ENCODE measurements around the gene SF3B2.
A peak's percentile ranks its signal among the peaks of the same experiment; 100 is the strongest.
"Not testable (repeated sequence)": the region's sequence is repeated elsewhere in the genome, so short reads cannot be mapped to it uniquely, and the experiment has no call there.

SF3B2 gene

DNA sequence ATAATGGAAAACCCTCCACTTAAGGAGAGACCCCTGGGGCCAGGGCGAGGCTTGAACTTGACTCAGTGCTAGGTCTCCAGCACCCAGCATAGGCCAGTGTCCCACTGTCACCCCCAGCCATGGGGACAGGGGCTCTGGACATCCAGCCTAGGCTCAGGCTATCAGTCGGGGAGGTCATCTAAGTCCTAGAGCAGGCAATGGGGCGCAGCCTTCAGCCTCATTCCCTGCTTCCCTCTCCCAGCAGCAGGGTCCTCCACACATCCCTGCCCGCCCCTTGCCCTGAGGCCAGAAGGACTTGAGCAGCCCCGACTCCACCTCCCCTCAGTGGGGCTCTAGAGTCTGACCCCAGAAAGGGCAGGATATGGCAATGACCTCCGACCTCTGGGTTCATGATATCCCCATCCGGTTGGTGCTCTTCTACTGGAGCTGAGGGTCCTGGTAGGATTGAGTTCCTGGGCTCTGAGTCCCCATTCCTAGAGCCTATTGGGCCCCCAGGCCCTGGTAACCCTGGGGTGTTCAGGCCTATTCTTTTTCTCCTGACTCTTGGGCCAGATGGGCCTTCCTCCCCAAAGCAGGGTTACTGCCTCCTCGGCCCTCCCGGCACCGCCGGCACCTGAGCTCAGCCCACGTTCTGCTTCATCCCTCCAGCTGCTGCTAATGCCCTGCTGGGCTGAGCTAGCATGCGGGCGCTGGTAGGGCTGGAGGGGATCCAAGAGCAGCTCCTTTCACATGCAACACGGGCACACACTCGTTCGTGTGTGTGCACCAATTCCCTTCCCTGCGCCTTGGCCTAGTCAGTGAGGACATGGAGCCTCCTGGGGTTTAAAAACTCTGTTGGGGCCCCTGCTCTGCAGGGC is 36.0 kb upstream of the SF3B2 start:
- DNase-seq (ENCODE audit: low spot score), result no peak

DNA sequence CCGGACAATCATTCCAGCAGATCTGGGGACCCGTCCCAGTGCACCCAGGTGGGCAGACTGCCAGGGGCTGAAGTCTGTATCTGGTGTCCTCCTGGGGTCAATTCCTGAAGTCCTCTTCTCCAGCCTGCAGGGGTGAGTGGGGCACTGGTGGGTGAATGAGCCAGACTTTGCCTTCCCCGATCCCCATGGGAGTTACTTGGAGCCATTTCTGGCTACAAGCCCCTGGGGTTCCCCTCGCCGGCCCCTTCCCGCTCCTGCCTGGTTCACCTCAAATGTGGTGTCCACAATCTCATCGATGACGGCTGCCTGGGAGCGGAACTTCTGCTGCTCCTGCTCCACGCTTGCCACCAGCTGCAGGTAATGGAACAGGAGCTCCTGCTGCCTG is 35.4 kb upstream of the SF3B2 start:
- no peak for DNase-seq (ENCODE audit: low spot score)

DNA sequence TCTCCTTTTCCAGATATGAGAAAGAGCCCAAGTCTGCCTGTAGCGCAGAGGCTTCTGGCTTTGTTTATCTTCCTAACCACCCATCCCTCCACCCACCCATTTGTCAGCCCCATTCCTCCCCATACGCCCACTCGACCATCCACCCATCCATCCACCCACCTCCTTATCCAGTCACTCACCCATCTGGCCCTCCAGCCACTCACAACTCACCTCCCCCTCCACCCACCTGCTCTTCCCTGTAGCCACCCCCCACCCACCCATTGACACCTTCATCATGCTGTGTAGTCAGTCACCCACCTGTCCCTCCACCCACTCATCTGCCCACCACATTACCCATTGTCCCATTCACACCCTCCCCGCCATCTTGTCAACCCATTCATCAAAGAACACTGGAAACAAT is 34.8 kb upstream of the SF3B2 start:
- DNase-seq (ENCODE audit: low spot score), result no peak

DNA sequence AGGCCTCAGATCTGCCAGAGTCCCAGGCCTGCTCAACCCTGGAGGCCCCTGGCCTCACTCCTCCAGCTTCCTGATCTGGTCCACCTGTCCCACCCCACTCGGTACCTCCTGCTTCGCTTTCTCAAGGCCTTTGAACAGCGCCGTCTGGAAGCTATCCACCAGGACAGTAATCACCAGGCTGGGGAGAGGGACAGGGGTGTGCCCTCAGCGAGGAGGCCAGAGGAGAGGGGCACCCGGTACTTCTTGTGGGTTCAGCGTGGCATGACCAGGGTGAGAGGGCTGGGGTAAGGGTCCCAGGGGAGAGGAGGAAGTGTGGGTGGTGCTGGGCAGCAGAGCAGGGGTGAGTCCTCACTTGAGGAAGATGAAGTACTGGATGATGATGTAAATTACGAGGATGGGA is 32.0 kb upstream of the SF3B2 start:
- no peak for DNase-seq (ENCODE audit: low spot score)

DNA sequence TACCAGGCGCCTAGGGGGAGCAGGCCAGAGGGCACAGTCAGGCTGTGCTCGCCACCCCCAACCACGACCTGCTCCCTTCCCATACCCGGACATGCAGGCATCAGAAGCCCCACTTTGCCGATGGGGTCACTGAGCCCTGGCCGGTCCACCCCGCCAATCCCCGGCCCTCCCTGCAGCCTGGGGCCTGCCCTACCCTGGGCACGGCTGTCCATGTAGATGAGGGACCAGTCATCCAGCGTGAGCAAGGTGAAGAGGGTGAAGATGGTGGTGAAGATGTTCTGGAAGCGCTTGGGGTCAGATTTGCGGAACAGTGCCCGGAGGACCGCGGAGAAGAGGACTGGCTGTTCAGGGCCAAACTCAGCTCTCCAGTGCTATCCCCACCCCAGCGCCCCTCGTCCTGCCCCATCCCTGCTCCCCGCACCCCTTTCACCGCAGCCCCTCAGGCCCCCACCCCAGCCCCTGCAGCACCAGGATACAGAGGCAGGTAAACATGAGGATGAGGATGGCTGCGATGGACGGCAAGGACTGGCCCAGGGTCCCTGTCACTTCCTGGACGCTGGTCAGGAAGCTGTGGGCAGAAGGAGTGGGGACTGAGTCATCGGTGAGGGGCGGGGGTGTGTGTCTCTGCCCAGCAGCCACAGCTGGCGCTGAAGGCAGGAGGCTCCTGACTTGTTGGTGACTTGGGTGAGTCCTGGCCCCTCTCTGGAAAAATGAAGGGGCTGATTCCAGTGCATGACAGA is 31.4 kb upstream of the SF3B2 start:
- DNase-seq (ENCODE audit: low spot score), result no peak

DNA sequence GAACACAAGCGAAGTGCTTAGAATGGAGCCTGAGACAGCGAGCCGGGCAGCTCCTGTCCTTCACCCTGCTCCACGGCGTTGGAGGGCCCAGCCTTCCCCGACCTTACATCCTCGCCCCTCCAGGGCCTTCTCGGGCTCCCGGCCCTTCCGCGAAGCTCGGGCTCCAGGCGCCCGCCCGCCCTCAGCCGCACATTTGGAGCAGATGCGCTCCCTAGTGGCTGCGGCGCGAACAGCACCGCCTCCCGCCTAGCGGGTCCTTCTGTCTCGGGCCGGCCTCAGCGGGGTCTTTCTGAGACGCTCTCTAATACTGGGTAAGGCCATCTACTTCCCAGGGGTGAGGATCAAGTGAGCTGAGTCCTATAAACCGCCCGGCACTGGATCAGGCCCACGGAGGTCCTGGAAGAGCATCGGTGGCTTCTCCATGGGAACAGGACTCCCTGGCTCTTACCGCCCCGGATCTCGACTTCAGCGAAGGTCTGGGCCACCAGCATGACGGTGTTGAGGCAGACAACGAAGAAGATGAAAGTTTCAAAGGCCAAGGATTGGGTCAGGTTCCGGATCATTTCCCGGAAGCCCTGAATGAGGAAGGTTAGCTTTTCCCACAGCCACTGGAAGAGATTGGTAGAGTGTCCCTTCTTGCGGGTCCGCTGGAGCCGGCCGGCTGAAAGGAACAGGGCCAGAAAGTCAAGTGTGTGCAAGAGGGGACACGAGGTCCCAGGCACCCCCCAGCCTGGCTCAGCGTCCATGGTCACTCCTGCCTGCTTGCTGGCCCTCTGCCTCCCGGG is 29.6 kb upstream of the SF3B2 start:
- DNase-seq (ENCODE audit: low spot score), result peak; percentile 80

DNA sequence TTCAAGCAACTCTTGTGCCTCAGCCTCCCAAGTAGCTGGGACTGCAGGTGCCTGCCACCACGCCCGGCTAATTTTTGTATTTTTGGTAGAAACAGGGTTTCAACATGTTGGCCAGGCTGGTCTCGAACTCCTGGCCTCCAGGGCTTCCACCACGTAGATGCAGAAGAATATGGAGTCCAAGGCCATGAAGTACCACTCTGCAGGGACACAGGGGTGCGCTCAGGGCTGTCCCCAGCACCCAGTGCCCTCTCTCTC is 29.1 kb upstream of the SF3B2 start:
- DNase-seq (ENCODE audit: low spot score), result not testable (repeated sequence)

DNA sequence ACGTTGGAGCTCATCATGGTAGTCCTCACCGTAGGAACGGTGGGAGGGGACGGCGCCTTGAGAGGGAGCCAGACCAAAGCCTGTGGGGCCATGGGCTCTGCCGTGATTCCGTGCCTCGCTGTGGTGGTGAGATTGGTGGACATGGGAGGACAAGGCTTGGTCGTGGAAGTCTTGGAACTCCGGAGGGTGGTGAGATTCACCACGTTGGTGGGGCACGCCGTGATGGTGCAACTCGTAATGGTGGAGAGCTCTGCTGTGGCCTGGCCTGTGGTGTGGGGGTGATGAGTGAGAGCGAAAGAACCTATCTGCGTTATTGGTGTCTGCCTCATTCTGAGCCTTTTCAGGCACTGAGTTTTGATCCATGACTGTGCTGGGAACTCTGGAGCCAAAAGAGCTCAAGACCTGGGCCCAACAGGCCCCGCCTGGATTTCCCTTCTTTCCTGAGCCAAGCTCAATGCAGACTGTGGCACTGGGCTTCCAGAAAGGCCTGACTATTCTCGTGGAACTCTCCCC is 26.1 kb upstream of the SF3B2 start, which contains the start of gene CATSPER1:
TSS of gene CATSPER1 (minus strand) at position 463 of the 513 bp plus-strand sequence. CDS start at position 363, 100 bp downstream.
- no peak for DNase-seq (ENCODE audit: low spot score)

DNA sequence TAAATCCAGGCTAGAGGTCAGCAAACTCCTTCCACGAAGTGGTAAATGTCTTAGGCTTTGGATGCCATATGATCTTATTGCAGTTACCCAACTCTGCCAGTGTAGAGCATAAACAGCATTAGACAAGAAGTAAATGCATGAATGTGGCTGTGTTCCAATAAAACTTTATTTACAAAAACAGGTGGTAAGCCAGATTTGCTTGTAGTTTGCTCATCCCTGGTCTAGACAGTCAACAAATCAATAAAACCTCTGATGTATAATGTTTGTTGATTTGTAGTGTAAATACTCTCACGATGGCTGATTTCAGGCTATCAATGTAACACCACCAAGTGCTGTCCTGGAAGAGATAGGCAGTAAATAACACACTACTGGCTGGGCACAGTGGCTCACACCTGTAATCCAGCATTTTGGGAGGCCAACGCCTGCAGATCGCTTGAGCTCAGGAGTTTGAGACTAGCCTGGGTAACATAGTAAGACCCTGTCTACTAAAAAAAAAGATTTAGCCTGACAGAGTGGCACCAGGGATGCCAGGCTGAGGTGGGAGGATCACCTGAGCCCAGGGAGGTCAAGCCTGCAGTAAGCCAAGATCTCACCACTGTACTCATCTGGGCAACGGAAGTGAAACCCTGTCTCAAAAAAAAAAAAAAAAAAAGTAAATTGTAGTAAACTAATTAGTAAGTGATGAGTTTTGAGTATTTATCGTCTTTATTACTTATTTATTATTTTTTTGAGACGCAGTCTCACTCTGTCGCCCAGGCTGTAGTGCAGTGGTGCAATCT is 19.0 kb upstream of the SF3B2 start:
- no peak for DNase-seq (ENCODE audit: low spot score)

DNA sequence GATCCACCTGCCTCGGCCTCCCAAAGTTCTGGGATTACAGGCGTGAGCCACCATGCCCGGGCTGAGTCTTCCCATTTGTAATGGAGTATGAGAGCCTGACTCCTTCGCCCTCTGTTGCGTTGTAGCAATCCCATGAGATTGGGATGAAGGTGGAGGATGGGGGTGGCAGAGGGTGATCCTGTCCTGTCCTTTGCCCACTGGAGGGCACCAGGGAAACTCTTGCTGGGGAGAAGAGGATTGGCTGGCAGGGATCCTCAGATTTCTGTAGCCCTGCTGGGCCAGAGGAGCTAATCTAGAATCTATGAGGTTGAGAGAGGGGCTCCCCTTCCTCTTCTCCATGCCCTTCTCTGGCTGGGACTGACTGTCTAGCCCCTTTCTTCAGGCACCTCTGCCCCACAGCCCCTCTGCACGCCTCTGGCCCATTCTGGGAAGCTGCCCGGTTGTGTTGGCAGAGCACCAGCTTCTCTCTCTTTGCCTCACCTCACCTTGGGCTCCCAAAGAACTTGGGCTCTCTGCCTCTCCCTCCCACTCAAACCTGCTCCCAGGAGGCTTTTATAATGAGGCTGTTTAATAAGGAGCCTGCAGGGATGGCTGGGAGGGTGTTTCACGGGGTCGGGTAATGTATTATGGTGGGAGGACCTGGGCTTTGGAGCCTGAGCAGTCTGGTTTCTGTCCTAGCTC is 16.4 kb upstream of the SF3B2 start:
- DNase-seq (ENCODE audit: low spot score), result no peak

DNA sequence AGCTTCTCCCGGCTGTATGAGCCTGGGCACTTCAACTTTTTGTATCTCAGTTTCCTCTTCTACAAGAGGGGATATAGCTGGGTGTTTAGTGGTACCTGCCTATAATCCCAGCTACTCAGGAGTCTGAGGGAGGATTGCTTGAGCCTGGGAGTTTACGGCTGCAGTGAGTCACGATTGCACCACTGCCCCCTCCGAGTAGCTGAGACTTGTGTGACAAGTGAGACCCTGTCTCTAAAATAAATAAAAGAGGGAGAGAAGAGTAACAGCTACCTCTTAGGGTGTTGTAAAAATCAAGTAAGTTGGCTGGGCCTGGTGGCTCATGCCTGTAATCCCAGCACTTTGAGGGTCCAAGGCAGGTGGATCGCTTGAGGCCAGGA is 15.8 kb upstream of the SF3B2 start:
- no peak for DNase-seq (ENCODE audit: low spot score)

DNA sequence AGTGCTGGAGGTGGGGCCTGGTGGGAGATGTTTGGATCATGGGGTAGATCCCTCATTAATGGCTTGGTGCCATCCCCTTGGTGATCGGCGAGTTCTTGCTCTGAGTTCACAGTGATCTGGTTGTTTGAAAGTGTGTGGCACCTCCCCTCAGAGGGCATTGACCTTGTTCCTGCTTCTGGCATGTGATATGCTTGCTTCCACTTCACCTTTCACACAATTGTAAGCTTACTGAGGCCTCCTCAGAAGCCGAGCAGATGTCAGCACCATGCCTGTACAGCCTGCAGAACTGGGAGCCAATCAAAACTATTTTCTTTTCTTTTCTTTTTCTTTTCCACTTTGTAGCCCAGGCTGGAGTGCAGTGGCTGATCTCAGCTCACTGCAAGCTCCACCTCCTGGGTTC is 14.8 kb upstream of the SF3B2 start:
- DNase-seq (ENCODE audit: low spot score), result no peak

DNA sequence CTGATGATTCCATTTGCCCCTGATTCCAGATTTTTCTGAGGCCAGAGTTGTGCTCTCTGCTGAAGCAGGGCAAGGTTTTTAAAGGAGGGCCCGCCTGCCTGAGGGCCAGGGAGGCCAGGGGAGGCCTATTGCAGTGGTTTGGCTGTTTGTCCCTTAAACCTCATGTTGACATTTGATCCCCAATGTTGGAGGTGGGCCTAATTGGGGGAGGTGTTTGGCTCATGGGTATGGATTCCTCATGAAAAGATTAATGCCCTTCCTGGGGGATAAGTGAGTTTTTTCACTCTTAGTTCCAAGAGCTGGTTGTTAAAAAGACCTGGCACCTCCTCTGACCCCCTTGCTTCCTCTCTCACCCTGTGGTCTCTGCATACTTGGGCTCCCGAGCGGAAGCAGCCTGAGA is 12.4 kb upstream of the SF3B2 start:
- no peak for DNase-seq (ENCODE audit: low spot score)

DNA sequence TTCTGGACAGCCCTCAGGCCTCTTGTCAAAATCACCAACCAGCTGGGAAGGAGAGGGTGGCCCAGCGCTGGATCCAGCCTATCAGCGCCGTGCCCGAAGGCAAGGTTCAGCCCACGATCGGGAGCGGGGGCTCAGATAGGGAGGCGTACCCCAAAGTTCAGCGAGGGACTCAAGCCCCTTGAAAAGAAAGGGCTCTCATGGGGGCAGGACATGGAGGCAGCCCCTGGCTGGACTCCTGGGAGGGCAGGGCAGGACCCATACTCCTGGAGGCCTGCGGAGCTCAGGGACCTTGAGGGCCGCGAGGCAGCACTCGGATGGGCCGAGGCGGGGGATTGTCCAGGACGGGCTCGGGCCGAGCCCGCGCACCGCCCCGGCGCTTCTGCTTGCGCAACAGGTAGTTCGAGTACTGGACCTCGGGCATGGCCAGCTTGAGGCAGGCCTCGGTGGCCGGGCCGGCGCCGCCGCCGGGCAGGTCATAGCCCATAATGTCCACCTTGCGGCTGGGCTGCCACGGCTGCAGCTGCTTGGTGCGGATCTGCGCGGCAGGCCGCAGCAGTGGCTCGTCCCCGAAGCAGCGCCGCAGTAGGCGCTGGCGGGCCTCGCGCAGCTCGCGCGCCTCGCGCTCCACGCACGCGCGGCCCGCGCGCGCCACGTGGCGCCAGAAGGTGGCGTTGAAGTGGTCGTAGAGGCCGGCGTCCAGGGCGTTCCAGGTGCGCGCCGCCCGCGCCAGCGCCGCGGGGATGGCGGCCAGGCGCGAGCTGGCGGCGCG is 9.8 kb upstream of the SF3B2 start:
- DNase-seq (ENCODE audit: low spot score), result no peak

DNA sequence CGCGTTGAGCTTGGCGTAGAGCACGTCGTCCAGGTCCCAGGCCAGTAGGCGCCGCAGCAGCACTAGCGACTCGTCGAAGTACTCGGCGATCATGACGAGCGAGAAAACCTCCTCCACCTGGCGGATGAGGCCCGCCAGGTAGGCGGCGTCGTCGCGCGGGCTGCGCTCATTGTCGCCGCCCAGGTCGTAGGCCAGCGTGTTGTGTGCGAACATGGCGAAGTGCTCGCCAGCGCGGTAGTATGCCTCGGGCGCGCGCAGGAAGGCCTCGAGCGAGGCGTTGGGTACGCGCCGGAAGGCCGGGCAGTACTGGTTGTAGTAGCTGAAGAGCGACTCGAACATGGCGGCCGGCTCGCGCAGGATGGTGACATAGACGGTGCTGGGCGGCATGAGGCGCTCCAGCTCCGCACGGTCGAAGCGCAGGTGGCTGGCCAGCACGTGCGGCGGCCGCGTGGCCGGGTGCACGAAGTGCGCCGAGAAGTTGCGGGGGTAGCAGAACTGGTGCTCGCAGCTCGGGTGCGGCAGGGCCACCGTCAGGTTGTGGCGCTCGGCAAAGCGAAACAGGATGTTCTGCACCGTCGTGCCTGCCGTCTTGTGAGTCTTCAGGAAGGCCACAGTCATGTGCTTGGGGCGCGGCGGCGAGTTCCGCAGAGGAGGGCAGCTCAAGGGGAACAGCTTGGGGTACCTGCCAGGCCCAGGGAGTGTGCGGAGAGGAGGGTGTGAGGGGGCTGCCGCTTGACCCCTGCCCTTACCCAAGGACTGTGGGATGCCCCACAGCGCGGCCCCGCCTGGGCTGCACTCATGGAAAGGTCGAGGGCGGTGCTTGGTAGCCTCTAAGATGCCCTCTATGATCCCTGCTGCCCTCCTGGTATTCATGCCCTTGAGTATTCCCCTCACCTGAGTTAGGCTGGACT is 8.9 kb upstream of the SF3B2 start:
- DNase-seq (ENCODE audit: low spot score), result no peak

DNA sequence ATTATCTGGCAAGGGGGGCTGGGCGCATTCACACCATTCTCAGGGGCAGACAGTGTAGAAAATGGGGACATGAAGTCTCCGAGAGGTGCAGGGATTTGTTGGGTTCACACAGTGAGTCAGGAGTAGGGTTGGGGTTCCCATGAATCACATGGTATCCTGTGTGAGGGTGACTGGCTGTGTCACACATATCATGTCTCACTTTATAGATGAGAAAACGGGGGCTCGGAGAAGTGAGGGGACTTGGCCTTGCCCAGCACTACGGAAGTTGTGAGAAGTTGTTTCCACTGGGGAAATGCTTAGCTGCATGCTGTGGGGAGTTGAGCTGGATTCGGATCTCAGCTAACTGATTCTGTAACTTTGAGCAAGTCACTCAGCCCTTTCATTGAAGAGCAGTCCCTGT is 7.4 kb upstream of the SF3B2 start:
- DNase-seq (ENCODE audit: low spot score), result no peak

DNA sequence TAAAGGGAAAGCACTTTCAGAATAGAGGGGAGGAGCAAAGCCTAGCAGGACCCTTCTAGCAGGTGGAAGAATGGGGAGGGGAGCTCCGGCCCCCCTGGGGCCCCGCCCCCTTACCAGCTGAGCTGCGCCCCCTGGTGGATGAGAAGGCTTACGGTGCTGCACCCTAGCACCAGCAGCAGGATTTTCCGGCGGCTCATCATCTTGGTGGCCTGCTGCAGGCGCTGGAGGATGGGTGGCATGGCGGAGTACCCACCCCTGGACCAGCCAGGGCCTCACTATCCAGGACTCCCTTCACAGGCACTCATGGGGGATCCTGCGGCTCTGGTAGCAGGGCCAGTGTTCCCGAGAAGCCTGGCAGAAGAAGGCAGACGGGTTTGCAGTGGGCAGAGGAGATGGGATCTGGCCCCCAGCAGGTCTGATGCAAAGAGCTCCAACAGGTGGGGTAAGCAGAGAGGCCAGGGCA is 7.0 kb upstream of the SF3B2 start:
- peak; percentile 80 for DNase-seq (ENCODE audit: low spot score)

DNA sequence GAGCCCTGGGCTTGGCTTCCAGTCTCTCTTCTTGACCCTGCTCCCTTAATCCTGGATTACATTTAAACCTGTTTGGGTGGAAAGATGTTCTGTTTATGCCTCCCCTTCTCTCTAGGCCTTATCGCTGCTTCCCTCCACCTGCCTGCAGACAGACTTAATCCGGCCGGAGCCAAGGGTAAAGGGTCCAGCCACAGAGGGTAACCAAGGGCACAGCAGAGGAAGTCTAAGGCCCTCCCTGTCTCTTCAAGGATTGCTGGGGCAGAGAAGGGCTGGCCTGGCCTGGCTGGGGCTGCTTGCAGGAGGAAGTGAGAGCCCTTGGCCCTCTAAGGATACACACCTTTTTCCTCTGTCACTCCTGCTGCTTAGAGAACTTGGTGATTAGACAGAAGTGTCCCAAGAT is 5.3 kb upstream of the SF3B2 start:
- no peak for DNase-seq (ENCODE audit: low spot score)

All from left forelimb (tissue), 1 donor.